H4 (cell line): ENCODE results near the gene DSCAML1. TPM values are rescaled to one million over a fixed set of nuclear protein-coding genes. Genes with fewer than 3 reads are reported as not detected.
"Not testable (repeated sequence)": the region's sequence is repeated elsewhere in the genome, so short reads cannot be mapped to it uniquely, and the experiment has no call there.

Source experiments
- DNase-seq: peaks from one replicate; pipeline ENCODE4 v3.0.0-alpha.2; 2015; ENCODE audit warnings: low spot score
- total RNA-seq: library from RNA; depleted of rRNA; stranded (reverse); fragments of >200 nt; shearing (Covaris generic); gene quantifications from 2 replicates; pipeline ENCODE4 v1.2.3, GENCODE V29; 2014

Gene DSCAML1
- total RNA-seq, 1 experiment from 2014 or later = not detected

- no peak for DNase-seq
These were observed 323.4 kb downstream of the DSCAML1 start for GRCh38 chr11:117473481-117474091.

DNA sequence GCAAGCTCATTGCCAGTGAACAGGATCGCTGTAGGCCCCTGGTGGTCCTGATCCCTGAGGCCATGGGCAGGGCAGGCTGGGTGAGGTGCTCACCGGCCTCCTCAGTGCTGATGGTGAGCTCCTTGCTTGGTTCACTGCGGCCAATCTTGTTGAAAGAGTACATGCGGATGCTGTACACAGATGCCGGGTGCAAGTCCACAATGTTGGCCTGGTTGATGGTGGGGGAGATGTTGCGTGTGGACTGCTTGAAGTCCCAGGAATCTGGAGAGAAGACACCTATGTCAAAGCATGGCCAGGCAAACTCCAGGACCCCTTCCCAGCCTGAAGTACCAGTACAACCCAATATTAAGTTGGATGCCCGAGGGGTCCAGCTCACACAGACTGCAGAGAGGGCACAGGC, 325.2 kb downstream of the DSCAML1 start:
- no peak for DNase-seq

GRCh38 chr11:117470576-117470975, 326.4 kb downstream of the DSCAML1 start:
- no peak for DNase-seq

DNA sequence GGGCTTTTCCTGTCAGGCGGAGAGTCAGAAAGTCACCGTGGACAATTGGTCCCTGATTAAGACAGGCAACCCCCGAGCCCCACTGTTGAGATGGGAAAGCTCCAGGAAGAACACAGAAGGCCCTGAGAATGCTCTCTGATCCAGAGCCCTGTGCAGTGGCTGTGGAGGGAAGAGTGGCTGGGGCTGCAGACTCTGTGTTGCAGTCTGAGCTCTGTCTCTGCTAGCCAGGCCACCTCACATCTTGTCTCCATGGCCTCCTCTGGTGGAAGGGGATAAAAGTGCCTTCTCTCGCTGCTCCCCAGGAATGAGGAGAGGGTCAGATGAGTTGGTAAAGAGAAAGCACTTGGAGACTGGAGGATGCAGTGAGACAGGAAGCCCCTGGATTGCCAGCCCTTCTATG, 328.1 kb downstream of the DSCAML1 start:
- no peak for DNase-seq

DNA sequence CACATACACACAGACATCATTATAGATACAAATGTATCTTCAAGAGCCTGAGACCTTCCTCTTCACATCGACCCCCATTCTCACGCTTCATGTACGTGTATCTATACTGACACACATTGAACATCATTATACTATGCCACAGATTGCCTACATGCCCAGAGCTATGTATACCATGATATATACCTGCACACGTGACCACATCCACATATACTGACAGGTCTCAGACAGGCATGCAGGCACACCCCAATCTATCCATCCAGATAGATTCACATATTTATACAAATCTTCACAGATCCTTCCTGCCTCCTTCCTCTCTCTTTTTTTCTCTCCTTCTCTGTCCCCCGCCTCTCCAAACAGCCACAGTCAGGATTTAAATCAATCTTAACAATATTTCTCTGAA, 329.2 kb downstream of the DSCAML1 start:
- DNase-seq = no peak

DNA sequence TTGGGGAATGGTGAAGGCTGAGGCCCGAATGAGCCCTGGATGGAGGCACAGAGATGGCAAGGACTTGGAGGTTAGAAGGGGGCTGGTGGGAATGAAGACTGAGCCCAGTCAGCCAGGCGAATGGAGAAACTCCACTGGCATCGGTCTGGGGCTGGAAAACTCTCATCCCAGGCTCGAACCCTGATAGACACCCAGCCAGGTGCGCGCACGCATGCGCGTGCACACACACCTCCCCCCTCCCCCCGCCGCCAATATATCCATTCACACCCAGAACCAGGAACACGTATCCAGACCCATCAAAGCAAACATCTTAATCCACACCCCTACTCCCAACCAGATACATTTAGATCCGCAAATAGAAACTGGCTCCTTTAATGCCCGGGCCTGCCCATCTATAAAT, 330.1 kb downstream of the DSCAML1 start:
- DNase-seq = no peak

DNA sequence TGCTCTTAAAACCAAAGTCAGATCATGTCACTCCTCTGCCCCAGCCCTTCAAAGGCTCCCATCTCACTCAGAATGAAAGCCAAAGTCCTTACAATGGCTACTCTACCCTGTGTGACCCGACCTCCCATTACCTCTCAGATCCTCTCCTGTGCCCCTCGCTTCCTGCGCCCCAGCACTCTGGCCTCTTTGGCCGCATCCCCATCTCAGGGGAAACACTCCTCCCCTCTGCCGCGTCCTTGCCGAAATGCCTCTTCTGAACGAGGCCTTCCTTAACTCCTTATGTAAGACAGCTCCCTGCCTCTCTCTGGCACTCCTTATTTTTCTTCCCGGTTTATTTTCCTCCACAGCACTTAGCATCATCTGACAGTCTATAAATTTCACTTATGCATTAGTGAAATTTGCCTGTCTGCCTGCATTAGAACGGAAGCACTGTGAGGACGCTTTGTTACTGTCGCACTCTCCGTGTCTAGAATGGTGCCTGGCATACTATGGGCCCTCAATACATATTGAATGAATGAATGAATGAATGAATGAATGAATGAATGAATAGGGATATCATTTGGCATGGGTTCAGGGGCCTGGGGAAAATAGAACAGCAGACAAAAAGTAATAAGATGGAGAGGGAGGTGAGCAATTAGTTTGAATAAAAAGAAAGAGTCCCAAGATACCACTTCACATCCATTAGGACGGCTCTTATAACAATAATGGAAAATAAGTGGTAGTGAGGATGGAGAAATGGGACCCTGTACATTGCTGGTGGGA, 331.6 kb downstream of the DSCAML1 start:
- no peak for DNase-seq

GRCh38 chr11:117464778-117465177, 332.2 kb downstream of the DSCAML1 start:
- DNase-seq = no peak

DNA sequence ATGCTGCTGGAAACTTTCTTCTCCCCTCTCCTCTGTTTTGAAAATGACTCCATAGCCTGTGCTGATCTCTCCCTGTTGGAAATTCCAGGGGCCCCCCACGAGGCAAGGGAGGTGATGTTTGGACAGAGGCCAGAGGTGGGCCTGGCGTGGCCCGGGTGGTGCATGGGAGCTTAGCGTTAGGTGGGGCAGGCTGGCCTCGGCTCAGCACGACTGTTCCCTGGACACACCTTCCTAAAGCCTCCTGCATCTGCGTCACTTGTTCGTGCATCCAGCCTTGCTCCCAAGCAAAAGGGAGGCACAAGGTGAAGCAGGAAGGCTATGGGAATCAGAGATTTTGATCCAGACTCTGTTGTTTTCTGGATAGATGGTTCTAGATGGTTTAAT, 334.2 kb downstream of the DSCAML1 start:
- no peak for DNase-seq

GRCh38 chr11:117462183-117462863, 334.7 kb downstream of the DSCAML1 start:
- DNase-seq = no peak

- no peak for DNase-seq
These were observed 335.4 kb downstream of the DSCAML1 start for GRCh38 chr11:117461396-117462182.

DNA sequence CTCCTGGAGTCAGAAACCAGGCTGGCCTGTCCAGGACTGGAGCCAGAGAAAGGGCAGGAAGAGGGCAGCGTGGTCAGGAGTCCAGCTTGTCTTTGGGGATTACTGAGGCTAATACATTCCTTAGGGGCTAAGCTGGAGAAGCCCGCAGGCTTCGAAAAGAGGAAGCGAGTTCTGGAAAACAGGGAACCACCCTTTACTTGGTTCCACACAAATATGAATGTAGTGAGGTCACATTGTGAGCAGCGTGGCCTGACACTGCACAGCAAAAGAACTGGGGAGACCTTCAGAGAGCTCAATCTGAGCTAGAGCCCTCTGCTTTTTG, 337.1 kb downstream of the DSCAML1 start:
- DNase-seq = no peak

DNA sequence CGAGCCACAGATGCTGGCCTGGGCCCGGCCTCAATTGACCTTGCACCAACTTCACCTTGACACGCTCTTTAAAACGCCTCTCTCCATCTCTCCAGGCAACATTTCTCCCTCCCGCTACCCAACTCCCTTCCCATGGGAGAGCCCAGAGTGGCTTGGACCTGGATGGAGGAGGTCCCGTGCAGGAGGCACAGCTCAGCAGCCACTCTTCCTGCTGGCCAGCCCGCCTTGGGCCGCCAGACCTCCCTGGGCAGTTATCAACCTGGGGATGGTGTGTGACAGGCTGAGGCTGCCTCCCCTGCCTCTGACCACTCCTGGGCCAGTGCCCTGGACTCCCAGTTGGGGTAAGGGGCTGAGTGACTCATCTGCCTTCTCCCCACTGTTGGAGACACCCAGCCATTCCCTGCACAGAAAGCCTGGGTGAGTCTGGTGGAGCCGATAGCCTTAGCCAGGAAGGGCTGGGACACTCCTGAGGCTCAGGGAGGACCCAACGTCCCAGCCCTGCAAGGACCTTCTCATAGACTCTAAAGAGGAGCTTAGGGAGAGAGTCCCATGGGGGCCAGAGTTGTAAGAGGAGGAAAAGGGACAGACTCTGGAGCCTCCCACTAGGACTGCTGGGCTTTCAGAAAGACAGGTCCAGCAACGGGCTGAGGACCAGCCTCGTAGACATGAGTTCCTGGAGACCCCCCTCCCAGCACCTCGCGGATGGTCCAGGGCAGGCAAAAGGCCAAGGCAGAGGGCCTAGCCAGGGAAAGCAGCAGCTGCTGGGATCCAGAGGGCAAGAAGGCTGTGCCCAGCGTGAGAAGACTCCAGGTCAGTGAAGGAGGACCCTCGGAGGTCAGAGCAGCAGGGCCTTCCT, 337.7 kb downstream of the DSCAML1 start:
- DNase-seq = no peak

DNA sequence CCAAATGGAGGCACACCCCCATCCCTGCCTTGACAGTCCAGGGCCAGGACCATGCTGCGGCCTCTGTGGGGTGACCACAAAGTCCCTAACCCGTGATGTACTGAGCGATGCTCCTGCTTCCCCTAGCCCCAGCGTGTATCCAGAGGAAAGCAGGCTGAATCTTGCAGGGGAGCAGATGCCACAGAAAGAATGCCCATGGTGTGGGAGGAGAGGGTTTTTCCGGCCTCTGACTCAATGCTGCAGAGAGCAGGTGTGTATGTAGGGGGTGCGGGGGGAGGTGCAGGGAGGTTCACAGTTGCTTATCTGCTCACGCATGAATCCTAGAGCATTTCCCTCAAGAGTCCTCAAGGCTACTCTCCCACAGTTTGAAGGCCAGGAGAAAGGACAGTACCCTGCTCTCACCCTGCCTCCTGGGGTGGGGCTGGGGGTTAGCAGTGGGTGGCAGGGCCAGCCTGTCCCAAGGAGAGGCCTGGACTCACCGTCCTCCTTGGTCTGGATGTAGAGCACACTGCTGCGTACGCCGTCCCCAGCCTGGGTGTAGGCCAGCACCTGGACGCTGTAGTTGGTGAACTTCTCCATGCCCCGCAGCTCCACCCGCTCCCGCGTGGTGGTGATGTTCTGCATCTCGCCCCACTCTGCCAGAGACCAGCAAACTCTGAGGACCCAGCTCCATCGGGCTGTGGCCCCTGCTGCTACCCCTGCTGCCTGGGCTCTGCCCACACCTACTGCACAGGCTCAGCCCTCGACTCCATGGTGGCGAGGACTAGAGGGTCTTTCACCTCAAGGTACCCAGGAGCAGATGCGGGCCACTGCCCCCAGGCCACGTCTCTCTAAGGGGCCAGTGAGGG, 338.5 kb downstream of the DSCAML1 start:
- DNase-seq = no peak

GRCh38 chr11:117457835-117458234, 339.2 kb downstream of the DSCAML1 start:
- DNase-seq = no peak

- DNase-seq = no peak
These were observed 339.8 kb downstream of the DSCAML1 start for GRCh38 chr11:117457031-117457785.

- DNase-seq = not testable (repeated sequence)
These were observed 340.3 kb downstream of the DSCAML1 start for GRCh38 chr11:117456721-117457029.

GRCh38 chr11:117456027-117456720, 340.8 kb downstream of the DSCAML1 start:
- DNase-seq = no peak

- DNase-seq = no peak
These were observed 342.5 kb downstream of the DSCAML1 start for GRCh38 chr11:117454564-117454917.
